Activated T-helper 1 cell treated with anti-CD3 and anti-CD28 coated beads, Interleukin-12 subunit alpha, Interleukin-12 subunit beta, Interleukin-2, Interleukin-4 antibody, amounts not matched to agents 30 ng/mL and 10 ng/mL and 1 ng/mL, durations not matched to agents 14 hours and 24 hours and 36 hours (primary cell): ENCODE data around the gene BRAP. TPM values are rescaled to one million over a fixed set of nuclear protein-coding genes. Genes with fewer than 3 reads are reported as not detected.
A peak's percentile ranks its signal among the peaks of the same experiment; 100 is the strongest.
"Not testable (repeated sequence)": the region's sequence is repeated elsewhere in the genome, so short reads cannot be mapped to it uniquely, and the experiment has no call there.

Experiments used
- DNase-seq: peaks from one replicate; pipeline ENCODE4 v3.0.0; 2021; ENCODE audit warnings: low spot score
- H3K27ac Mint-ChIP-seq: one replicate; pipeline ENCODE4 v1.8.0; 2021; ENCODE audit warnings: mild to moderate bottlenecking, mixed read lengths
- H3K27me3 Mint-ChIP-seq: one replicate; pipeline ENCODE4 v1.8.0; 2022; ENCODE audit warnings: mild to moderate bottlenecking, moderate library complexity, mixed read lengths; ENCODE audit not compliant: insufficient read depth
- H3K36me3 Mint-ChIP-seq: one replicate; pipeline ENCODE4 v1.8.0; 2021; ENCODE audit warnings: low read depth, mixed read lengths
- H3K4me1 Mint-ChIP-seq: one replicate; pipeline ENCODE4 v1.8.0; 2021; ENCODE audit warnings: low read depth, mixed read lengths
- H3K4me3 Mint-ChIP-seq: one replicate; pipeline ENCODE4 v1.8.0; 2021; ENCODE audit warnings: mild to moderate bottlenecking, moderate library complexity, mixed read lengths
- H3K9me3 Mint-ChIP-seq: one replicate; pipeline ENCODE4 v1.8.0; 2021; ENCODE audit warnings: mixed read lengths
- intact Hi-C: fragments of 100-400 bp; cut with micrococcal nuclease; formaldehyde crosslinking; loops from one replicate; pipeline ENCODE4 v1.15.1; 2024
- total RNA-seq: library from RNA; stranded (reverse); gene quantifications from 2 replicates; pipeline ENCODE4 v1.2.3, GENCODE V29; 2022

Gene BRAP
- total RNA-seq, 1 donor from 2014 or later, result 22.1 TPM

- Mint-ChIP-seq H3K27me3 (no peaks in the 10 kb centered on the region), H3K27ac (peak within 1 kb of the TSS; percentile 82), H3K36me3 (peaks cover 4% of the 10 kb centered on the region), H3K9me3 (no peaks in the 10 kb centered on the region), H3K4me1 (peaks cover 37% of the 10 kb centered on the region), H3K4me3 (peak within 1 kb of the TSS; percentile 95)
- intact Hi-C loops, result loop anchor here (1.0 to 5.0 kb wide), 7 partner anchors 53 to 528 kb away; partner anchors contain the start of genes ERP29, MAPKAPK5, SH2B3 and TMEM116
- no peak for DNase-seq
Observed at GRCh38 chr12:111598637-111599452, 86.9 kb downstream of the BRAP start, which contains the start of gene ATXN2. TSS of gene ATXN2 (minus strand) at chr12:111599315. CDS start at chr12:111599034, 281 bp downstream.

GRCh38 chr12:111597831-111598636, 87.7 kb downstream of the BRAP start:
- H3K36me3 Mint-ChIP-seq, result peaks cover 4% of the 10 kb centered on the region
- H3K27ac Mint-ChIP-seq, result peak overlapping the region; percentile 86
- intact Hi-C loops, result loop anchor here (1.0 to 5.0 kb wide), 8 partner anchors 66 to 529 kb away; partner anchors contain the start of genes BRAP, ERP29, MAPKAPK5 and PHETA1

GRCh38 chr12:111596985-111597830, 88.5 kb downstream of the BRAP start:
- intact Hi-C loops, result loop anchor here (1.0 to 5.0 kb wide), 5 partner anchors 65 to 530 kb away; partner anchors contain the start of genes BRAP, PHETA1 and TRAFD1
- no peak for DNase-seq
- Mint-ChIP-seq H3K27me3 (no peaks in the 10 kb centered on the region), H3K27ac (peak overlapping the region; percentile 86), H3K4me1 (peaks cover 38% of the 10 kb centered on the region), H3K36me3 (peaks cover 4% of the 10 kb centered on the region), H3K9me3 (no peaks in the 10 kb centered on the region), H3K4me3 (peak overlapping the region; percentile 95)

More at GRCh38 chr12:111597831-111598636, 87.7 kb downstream of the BRAP start:
- H3K27me3 Mint-ChIP-seq, result no peaks in the 10 kb centered on the region
- peak overlapping the region; percentile 95 for H3K4me3 Mint-ChIP-seq
- peaks cover 38% of the 10 kb centered on the region for H3K4me1 Mint-ChIP-seq
- no peaks in the 10 kb centered on the region for H3K9me3 Mint-ChIP-seq
- peak; percentile 14 for DNase-seq

DNA sequence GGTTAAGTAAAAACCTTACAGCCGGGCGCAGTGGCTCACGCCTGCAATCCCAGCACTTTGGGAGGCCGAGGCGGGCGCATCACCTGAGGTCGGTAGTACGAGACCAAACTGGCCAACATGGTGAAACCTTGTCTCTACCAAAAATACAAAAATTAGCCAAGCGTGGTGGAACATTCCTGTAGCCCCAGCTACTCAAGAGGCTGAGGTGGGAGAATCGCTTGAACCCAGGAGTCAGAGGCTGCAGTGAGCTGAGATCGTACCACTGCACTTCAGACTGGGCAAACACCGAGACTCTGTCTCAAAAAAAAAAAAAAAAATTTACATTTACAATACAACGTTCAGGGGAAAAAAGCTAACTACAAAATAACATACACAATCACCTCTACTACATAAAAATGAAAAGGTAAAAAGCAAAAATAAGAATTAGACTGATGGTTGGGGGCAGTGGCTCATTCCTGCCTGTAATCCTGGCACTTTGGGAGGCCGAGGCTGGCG, 90.4 kb downstream of the BRAP start:
- H3K27me3 Mint-ChIP-seq, DNase-seq, H3K9me3 Mint-ChIP-seq, H3K27ac Mint-ChIP-seq, H3K36me3 Mint-ChIP-seq: not testable (repeated sequence)
- H3K4me1 Mint-ChIP-seq, result peaks cover 37% of the 10 kb centered on the region
- intact Hi-C loops, result loop anchor here (5.0 kb wide), 3 partner anchors 63 to 532 kb away; partner anchors contain the start of gene TRAFD1
- H3K4me3 Mint-ChIP-seq, result peak overlapping the region; percentile 19

Other genes starting within 250 kb of the BRAP start
- 54.4 and 56.5 TPM in 2 replicates for gene ATXN2, start 86.6 kb downstream of the BRAP start, total RNA-seq
- 21.2 and 24.2 TPM in 2 replicates for gene ACAD10, start 97 bp upstream of the BRAP start, total RNA-seq
- 0.15 and 0.44 TPM in 2 replicates for gene ALDH2, start 81.0 kb upstream of the BRAP start, total RNA-seq
- gene MAPKAPK5, start 156.3 kb upstream of the BRAP start, total RNA-seq, result 82.1 and 86.5 TPM in 2 replicates